Thymus (tissue), 11 donors: ENCODE results near the gene GATB. TPM values are rescaled to one million over a fixed set of nuclear protein-coding genes. Genes with fewer than 3 reads are reported as not detected.
A peak's percentile ranks its signal among the peaks of the same experiment; 100 is the strongest.

Experiments used
- DNase-seq, 9 donors: peaks; one replicate each; pipeline ENCODE4 v3.0.0-alpha.2; 2013; ENCODE audit warnings: low spot score in 9 of 9, low read depth in 6 of 9, missing footprints in 1 of 9
- H3K27ac ChIP-seq, 2 donors: one replicate each; pipeline ENCODE4 v1.5.1; 2013; ENCODE audit warnings: control low read depth in 1 of 2, low read depth in 1 of 2, low read length in 1 of 2, mild to moderate bottlenecking in 1 of 2, moderate library complexity in 1 of 2
- H3K27me3 ChIP-seq, 2 donors: one replicate each; pipeline ENCODE4 v1.5.1; 2013; ENCODE audit warnings: low read length in 1 of 2; ENCODE audit not compliant: control insufficient read depth in 2 of 2, insufficient read depth in 1 of 2
- H3K36me3 ChIP-seq, 2 donors: one replicate each; pipeline ENCODE4 v1.5.1; 2013; ENCODE audit warnings: low read length in 1 of 2, mild to moderate bottlenecking in 1 of 2, moderate library complexity in 1 of 2; ENCODE audit not compliant: control insufficient read depth in 2 of 2, insufficient read depth in 2 of 2
- H3K4me1 ChIP-seq, 2 donors: one replicate each; pipeline ENCODE4 v1.5.1; 2013; ENCODE audit warnings: low read length in 2 of 2; ENCODE audit not compliant: control insufficient read depth in 2 of 2, insufficient read depth in 2 of 2
- H3K4me3 ChIP-seq, 2 donors: one replicate each; pipeline ENCODE4 v1.5.1; 2013; ENCODE audit warnings: low read length in 2 of 2, control low read depth in 1 of 2, mild to moderate bottlenecking in 1 of 2
- H3K9me3 ChIP-seq, 2 donors: one replicate each; pipeline ENCODE4 v1.5.1; 2013; ENCODE audit warnings: low read length in 1 of 2, mild to moderate bottlenecking in 1 of 2; ENCODE audit not compliant: control insufficient read depth in 2 of 2, insufficient read depth in 1 of 2
- WGBS: extraction: QIAGEN DNeasy Blood & Tissue Kit; methylation state at CpG from one replicate; pipeline ENCODE4 v1.1.7; 2013; 5-methylcytosine and 5-hydroxymethylcytosine counted together
- polyA plus RNA-seq: library from polyadenylated mRNA; stranded (reverse); fragments of 200-250 nt; gene quantifications from one replicate; pipeline ENCODE4 v1.2.3, GENCODE V29; 2013
- total RNA-seq: library from RNA; stranded (reverse); fragments of 120-200 nt; gene quantifications from one replicate; pipeline ENCODE4 v1.2.4, GENCODE V29; 2013
- donor health status: healthy.

GATB gene
- total and polyA plus RNA-seq, 2 donors, result 14.5 to 17.6 TPM

- peaks cover 7 to 21% of the 10 kb centered on the region in 2 donors for H3K4me1 ChIP-seq
- H3K27me3 ChIP-seq, result no peaks in the 10 kb centered on the region
- H3K36me3 ChIP-seq, result no peaks in the 10 kb centered on the region
- H3K27ac ChIP-seq, result no peak overlapping the region
- peaks cover 0 to 3% of the 10 kb centered on the region in 2 donors for H3K9me3 ChIP-seq
- no peak overlapping the region for H3K4me3 ChIP-seq
- DNase-seq, result no peak
Observed at GRCh38 chr4:151660676-151661075, 100.1 kb downstream of the GATB start.

GRCh38 chr4:151659601-151660364 is 101.0 kb downstream of the GATB start:
- Histone ChIP-seq H3K9me3 (peaks cover 0 to 3% of the 10 kb centered on the region in 2 donors), H3K4me3 (no peak overlapping the region), H3K4me1 (peaks cover 7 to 21% of the 10 kb centered on the region in 2 donors), H3K36me3 (no peaks in the 10 kb centered on the region), H3K27me3 (no peaks in the 10 kb centered on the region), H3K27ac (no peak overlapping the region)
- WGBS, result 85% methylated on average over 12 of the region's 12 CpGs
- no peak for DNase-seq

GRCh38 chr4:151658959-151659600 is 101.7 kb downstream of the GATB start:
- Histone ChIP-seq H3K9me3 (peaks cover 0 to 3% of the 10 kb centered on the region in 2 donors), H3K4me3 (no peak overlapping the region), H3K4me1 (peaks cover 7 to 22% of the 10 kb centered on the region in 2 donors), H3K27ac (peak overlapping the region in 1 of 2 donors; percentile 39), H3K36me3 (no peaks in the 10 kb centered on the region), H3K27me3 (no peaks in the 10 kb centered on the region)
- peak in 7 of 9 donors; percentile 20 to 67 (median 34) for DNase-seq

DNA sequence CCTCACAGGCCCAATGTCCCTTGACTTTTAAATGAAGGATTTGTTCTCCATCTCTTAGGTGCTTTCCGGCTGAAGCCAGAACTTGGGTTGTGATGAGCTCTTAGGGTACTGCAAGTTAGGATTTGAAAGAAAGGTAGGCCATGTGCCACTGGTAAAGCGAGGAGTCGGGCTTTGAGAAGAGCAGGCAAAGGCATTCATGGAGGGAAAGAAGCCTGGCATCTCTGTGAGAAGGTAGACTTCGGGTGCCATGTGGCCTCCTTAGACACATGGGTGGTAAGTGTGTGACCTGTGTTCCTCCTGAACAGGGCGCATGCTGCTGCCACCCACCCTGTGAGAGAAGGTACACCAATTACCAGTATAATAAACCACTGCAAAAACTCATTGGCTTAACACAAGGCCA is 102.9 kb downstream of the GATB start:
- 98% methylated on average over 5 of the region's 5 CpGs for WGBS

GRCh38 chr4:151656058-151656457 is 104.7 kb downstream of the GATB start:
- Histone ChIP-seq H3K27ac (no peak overlapping the region), H3K4me3 (no peak overlapping the region), H3K27me3 (no peaks in the 10 kb centered on the region), H3K9me3 (peaks cover 0 to 3% of the 10 kb centered on the region in 2 donors), H3K4me1 (peaks cover 7 to 24% of the 10 kb centered on the region in 2 donors), H3K36me3 (no peaks in the 10 kb centered on the region)
- WGBS, result 96% methylated on average over 8 of the region's 8 CpGs
- DNase-seq, result no peak

More for the DNA sequence above, 102.9 kb downstream of the GATB start:
- Histone ChIP-seq H3K36me3 (no peaks in the 10 kb centered on the region), H3K9me3 (peaks cover 0 to 3% of the 10 kb centered on the region in 2 donors), H3K27me3 (no peaks in the 10 kb centered on the region), H3K4me3 (no peak overlapping the region), H3K27ac (no peak overlapping the region), H3K4me1 (peaks cover 7 to 24% of the 10 kb centered on the region in 2 donors)
- DNase-seq, result no peak

GRCh38 chr4:151653548-151653918 is 107.3 kb downstream of the GATB start:
- no peak overlapping the region for H3K4me3 ChIP-seq
- WGBS, result 97% methylated on average over 7 of the region's 7 CpGs
- no peaks in the 10 kb centered on the region for H3K27me3 ChIP-seq
- H3K9me3 ChIP-seq, result peaks cover 0 to 3% of the 10 kb centered on the region in 2 donors
- DNase-seq, result no peak
- H3K36me3 ChIP-seq, result no peaks in the 10 kb centered on the region
- no peak overlapping the region for H3K27ac ChIP-seq
- peaks cover 0 to 8% of the 10 kb centered on the region in 2 donors for H3K4me1 ChIP-seq

DNA sequence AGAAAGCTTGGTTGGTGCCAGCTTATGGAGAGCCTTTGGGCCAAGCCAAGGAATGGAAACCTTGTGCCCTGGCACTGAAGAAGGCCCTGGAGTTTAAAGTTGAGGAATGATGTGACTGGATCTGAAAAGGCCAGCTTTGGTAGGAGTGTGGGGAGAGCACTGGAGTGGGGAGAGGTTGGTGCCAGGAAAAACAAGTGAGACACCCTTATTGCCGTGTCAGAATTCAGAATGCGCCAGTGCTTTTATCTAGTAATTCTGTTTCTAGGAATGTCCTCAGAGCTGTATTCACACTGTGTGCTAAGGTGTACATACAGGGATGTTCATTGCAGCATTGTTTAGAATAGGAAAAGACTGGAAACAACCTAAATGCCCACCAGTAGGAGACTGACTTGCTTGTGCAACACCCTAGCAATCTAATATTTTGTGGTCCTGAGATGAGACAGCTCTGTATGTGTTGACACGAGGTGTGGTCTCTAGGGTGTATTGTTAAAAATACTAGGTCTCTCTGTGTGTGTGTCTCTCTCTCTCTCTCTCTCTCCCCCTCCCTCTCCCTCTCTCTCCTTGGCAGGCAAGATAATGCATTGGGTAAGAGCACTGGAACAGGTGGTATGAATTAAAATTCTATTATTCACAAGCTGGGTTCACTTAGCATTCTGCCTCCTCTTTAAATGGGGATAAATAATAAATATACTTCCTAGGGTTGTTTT is 107.8 kb downstream of the GATB start:
- Histone ChIP-seq H3K4me3 (no peak overlapping the region), H3K36me3 (no peaks in the 10 kb centered on the region), H3K9me3 (peaks cover 0 to 3% of the 10 kb centered on the region in 2 donors), H3K27ac (no peak overlapping the region), H3K27me3 (no peaks in the 10 kb centered on the region), H3K4me1 (peaks cover 0 to 7% of the 10 kb centered on the region in 2 donors)
- 91% methylated on average over 3 of the region's 3 CpGs for WGBS
- DNase-seq, result no peak

DNA sequence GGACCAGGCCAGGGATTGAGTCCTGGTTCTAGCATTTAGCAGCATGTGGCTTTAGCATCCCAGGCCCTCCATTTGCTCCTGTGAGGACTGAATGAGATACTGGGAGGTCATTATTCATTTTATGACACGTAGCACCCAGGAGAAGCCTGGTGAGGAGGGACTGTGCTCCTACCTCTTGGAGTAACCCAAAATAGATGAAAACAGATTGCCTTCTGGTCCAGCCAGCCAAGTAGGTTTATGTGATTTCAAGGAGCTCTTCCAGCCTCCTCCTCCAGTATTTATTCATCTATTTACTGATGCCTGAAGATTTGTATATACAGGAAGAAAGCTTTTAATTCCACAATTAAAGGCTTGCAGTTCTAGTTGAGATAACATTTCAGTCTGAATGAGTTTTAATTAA is 109.3 kb downstream of the GATB start:
- no peaks in the 10 kb centered on the region for H3K36me3 ChIP-seq
- no peaks in the 10 kb centered on the region for H3K27me3 ChIP-seq
- no peak overlapping the region for H3K4me3 ChIP-seq
- peaks cover 0 to 7% of the 10 kb centered on the region in 2 donors for H3K4me1 ChIP-seq
- H3K9me3 ChIP-seq, result peaks cover 0 to 3% of the 10 kb centered on the region in 2 donors
- 100% methylated on average over 1 of the region's 1 CpG for WGBS
- DNase-seq, result no peak
- H3K27ac ChIP-seq, result no peak overlapping the region

GRCh38 chr4:151649479-151649878 is 111.3 kb downstream of the GATB start:
- Histone ChIP-seq H3K4me3 (no peak overlapping the region), H3K9me3 (no peaks in the 10 kb centered on the region), H3K27me3 (no peaks in the 10 kb centered on the region), H3K27ac (no peak overlapping the region), H3K36me3 (no peaks in the 10 kb centered on the region), H3K4me1 (peaks cover 0 to 7% of the 10 kb centered on the region in 2 donors)
- 95% methylated on average over 13 of the region's 13 CpGs for WGBS
- DNase-seq, result no peak
